Fibroblast of lung (primary cell): ENCODE results near the gene KLRF1. TPM values are rescaled to one million over a fixed set of nuclear protein-coding genes. Genes with fewer than 3 reads are reported as not detected.

ENCODE experiments used
- DNase-seq, 2 donors: peaks; one replicate each; pipeline versions ENCODE4 v3.0.0 to v3.0.0-alpha.2; 2010; ENCODE audit warnings: low read depth in 2 of 2
- H2AFZ ChIP-seq: 2 replicates; pipeline ENCODE4 v1.5.1; 2012; ENCODE audit warnings: low read length, control low read depth, inconsistent platforms
- H3K27ac ChIP-seq: 2 replicates; pipeline ENCODE4 v1.5.1; 2011; ENCODE audit warnings: low read length, control low read depth; ENCODE audit not compliant: insufficient read depth
- H3K27me3 ChIP-seq: 2 replicates; pipeline ENCODE4 v1.5.1; 2011; ENCODE audit warnings: mild to moderate bottlenecking, low read length; ENCODE audit not compliant: control insufficient read depth, insufficient read depth
- H3K36me3 ChIP-seq: 2 replicates; pipeline ENCODE4 v1.5.1; 2011; ENCODE audit warnings: low read length; ENCODE audit not compliant: control insufficient read depth, insufficient read depth
- H3K4me1 ChIP-seq: 2 replicates; pipeline ENCODE4 v1.5.1; 2011; ENCODE audit warnings: low read length; ENCODE audit not compliant: control insufficient read depth, insufficient read depth; ENCODE audit errors: extremely low read depth
- H3K4me2 ChIP-seq: 2 replicates; pipeline ENCODE4 v1.5.1; 2011; ENCODE audit warnings: low read length, control low read depth; ENCODE audit not compliant: insufficient read depth; ENCODE audit errors: extremely low read depth
- H3K4me3 ChIP-seq, 4 experiments: fragments of 200-600 bp in 1 of 4; sonication (generic) in 1 of 4; replicated peaks in 1 of 4; 2 replicates each; pipeline ENCODE4 v1.5.1; 2011 to 2016; ENCODE audit warnings: low read length in 4 of 4, low read depth in 3 of 4, mild to moderate bottlenecking in 3 of 4, control low read depth in 2 of 4, inconsistent platforms in 1 of 4, mixed read lengths in 1 of 4; ENCODE audit not compliant: insufficient read depth in 1 of 4; ENCODE audit errors: control extremely low read depth in 1 of 4
- H3K79me2 ChIP-seq: 2 replicates; pipeline ENCODE4 v1.5.1; 2012; ENCODE audit warnings: mild to moderate bottlenecking, low read length, inconsistent platforms; ENCODE audit not compliant: control insufficient read depth, insufficient read depth
- H3K9ac ChIP-seq: 2 replicates; pipeline ENCODE4 v1.5.1; 2011; ENCODE audit warnings: mild to moderate bottlenecking, low read length, control low read depth; ENCODE audit not compliant: insufficient read depth
- H3K9me3 ChIP-seq: 2 replicates; pipeline ENCODE4 v1.5.1; 2012; ENCODE audit warnings: low read depth, low read length; ENCODE audit not compliant: control insufficient read depth, insufficient read depth
- H4K20me1 ChIP-seq: 2 replicates; pipeline ENCODE4 v1.5.1; 2011; ENCODE audit warnings: low read length; ENCODE audit not compliant: control insufficient read depth, insufficient read depth; ENCODE audit errors: extremely low read depth
- CTCF ChIP-seq, 2 donors: IDR thresholded peaks in 1 of 2; conservative IDR thresholded peaks in 1 of 2; 1 replicate in 1 of 2; 2 replicates in 1 of 2; pipeline ENCODE4 v1.5.1; 2011 to 2012; ENCODE audit warnings: low read length in 2 of 2, control low read depth in 1 of 2, inconsistent platforms in 1 of 2, low read depth in 1 of 2, mild to moderate bottlenecking in 1 of 2
- EZH2 ChIP-seq: IDR thresholded peaks from 2 replicates; pipeline ENCODE4 v1.5.1; 2012; ENCODE audit warnings: low read length, control low read depth, mild to moderate bottlenecking; ENCODE audit errors: missing control alignments
- polyA plus RNA-seq, 2 donors: library from polyadenylated mRNA; depleted of rRNA in 1 of 2; stranded (reverse) in 1 of 2; unstranded in 1 of 2; fragments of >200 nt; gene quantifications; 2 replicates each; pipeline ENCODE4 v1.2.1, GENCODE V29; 2011 to 2012; ENCODE audit warnings: missing spikeins in 1 of 2
- total RNA-seq: library from RNA; depleted of rRNA; stranded (reverse); fragments of >200 nt; gene quantifications from 2 replicates; pipeline ENCODE4 v1.2.1, GENCODE V29; 2014

KLRF1 gene
- total and polyA plus RNA-seq, 2 donors (not counting 1 experiment from before 2014, with no cell fraction given): 0.11 TPM; not detected in 1

DNA sequence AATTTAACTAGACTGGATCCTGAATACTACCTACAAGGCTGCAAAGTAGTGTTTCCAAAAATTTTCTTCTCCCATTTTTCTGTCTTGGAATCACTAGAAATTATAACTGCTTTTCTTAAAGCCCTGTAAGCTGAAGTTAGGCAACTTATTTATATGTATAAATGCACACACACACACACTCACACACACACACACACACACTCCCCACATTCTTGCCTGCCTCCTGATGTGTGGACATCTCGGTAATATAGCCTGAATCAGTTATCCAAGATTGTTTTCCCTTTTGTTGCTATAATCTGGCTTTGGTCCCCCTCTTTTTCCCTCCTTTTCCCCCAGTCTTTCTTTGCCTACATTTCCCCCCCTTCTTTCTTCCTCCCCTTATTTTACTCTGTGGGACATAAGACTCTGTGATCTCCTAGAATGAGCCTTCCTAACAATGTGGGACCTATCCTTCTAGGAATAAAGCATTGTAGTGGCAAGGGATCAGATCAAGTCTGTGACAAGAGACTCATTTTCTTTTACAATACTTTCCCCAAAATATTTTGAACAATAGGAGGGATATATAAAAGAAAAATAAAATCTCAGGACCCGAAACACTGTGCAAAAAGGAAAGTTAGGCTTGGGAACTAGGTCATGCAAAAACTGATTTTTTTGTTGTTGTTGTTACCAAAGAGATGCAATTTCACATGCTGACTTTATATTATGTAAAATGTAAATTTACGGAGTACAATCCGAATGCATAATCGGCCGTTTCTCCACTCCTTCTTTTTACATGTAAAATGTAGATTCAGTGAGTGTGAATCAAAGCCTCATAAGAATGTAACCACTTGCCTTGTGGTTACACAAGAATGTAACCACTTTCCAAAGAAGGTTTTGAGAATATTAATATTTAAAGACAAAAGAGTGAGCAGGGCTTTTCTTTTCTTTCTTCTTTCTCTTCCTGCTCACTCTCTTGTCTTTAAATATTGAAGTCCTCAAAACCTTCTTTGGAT, 40.3 kb upstream of the KLRF1 start:
- Histone ChIP-seq H3K4me2 (no peak overlapping the region), H3K79me2 (no peaks in the 10 kb centered on the region), H2AFZ (no peak overlapping the region), H3K4me3 (no peak overlapping the region), H3K27me3 (no peaks in the 10 kb centered on the region), H3K27ac (no peak overlapping the region), H3K9ac (no peak overlapping the region), H3K4me1 (no peaks in the 10 kb centered on the region), H4K20me1 (no peaks in the 10 kb centered on the region), H3K9me3 (no peaks in the 10 kb centered on the region), H3K36me3 (no peaks in the 10 kb centered on the region)
- DNase-seq: peak; percentile 44 to 74
- no peak for TF ChIP-seq CTCF (conservative IDR thresholded peaks at IDR 0.05 in 1 of 2, IDR thresholded peaks at IDR 0.05 in 1 of 2; ENCODE audit: low read depth in 1 of 2, low read length in 2 of 2)
- no peak for TF ChIP-seq EZH2

- DNase-seq: no peak
- Histone ChIP-seq H3K9ac (no peak overlapping the region), H3K27me3 (no peaks in the 10 kb centered on the region), H3K4me1 (no peaks in the 10 kb centered on the region), H3K4me3 (no peak overlapping the region), H3K36me3 (no peaks in the 10 kb centered on the region), H3K9me3 (no peaks in the 10 kb centered on the region), H2AFZ (no peak overlapping the region), H3K4me2 (no peak overlapping the region), H4K20me1 (no peaks in the 10 kb centered on the region), H3K79me2 (no peaks in the 10 kb centered on the region), H3K27ac (no peak overlapping the region)
- TF ChIP-seq CTCF (conservative IDR thresholded peaks at IDR 0.05 in 1 of 2, IDR thresholded peaks at IDR 0.05 in 1 of 2; ENCODE audit: low read depth in 1 of 2, low read length in 2 of 2) (no peak), EZH2 (no peak)
These were observed 34.9 kb upstream of the KLRF1 start for GRCh38 chr12:9792185-9792900.

DNA sequence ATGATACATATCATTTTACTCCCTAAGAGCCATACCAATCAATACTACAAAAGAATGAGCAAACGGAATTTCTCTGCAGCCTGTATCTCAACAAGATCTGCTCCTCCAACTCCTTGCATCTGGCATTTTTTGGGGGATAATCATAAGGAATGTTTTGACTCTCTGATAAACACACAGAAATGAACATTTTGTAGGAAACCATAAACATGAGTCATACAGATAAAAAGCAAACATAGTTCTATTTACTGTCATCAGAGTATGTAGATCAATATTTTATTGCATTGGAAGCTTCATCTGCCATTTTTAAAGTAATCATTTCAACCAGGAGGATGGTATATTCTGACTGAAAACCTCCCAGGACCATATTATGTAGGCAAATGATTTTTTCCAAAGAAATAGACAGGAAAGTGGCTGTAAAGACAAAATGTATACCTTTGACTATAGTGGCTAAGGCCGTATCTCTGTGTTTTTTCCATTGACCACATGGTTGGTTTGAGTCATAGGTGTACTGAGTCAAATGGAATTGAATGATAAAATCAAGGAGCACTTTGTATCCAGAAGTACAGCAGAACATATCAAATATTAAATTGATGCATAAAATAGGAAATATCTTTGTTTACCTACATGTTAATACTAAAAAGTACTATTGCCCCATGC, 34.2 kb upstream of the KLRF1 start:
- H2AFZ ChIP-seq: no peak overlapping the region
- no peak overlapping the region for H3K27ac ChIP-seq
- H3K4me2 ChIP-seq: no peak overlapping the region
- H3K4me1 ChIP-seq: no peaks in the 10 kb centered on the region
- no peak overlapping the region for H3K4me3 ChIP-seq
- H3K79me2 ChIP-seq: no peaks in the 10 kb centered on the region
- no peaks in the 10 kb centered on the region for H3K9me3 ChIP-seq
- TF ChIP-seq EZH2 (no peak), CTCF (conservative IDR thresholded peaks at IDR 0.05 in 1 of 2, IDR thresholded peaks at IDR 0.05 in 1 of 2; ENCODE audit: low read depth in 1 of 2, low read length in 2 of 2) (no peak)
- no peaks in the 10 kb centered on the region for H3K36me3 ChIP-seq
- DNase-seq: peak; percentile 46 to 81
- H3K9ac ChIP-seq: no peak overlapping the region
- no peaks in the 10 kb centered on the region for H4K20me1 ChIP-seq
- H3K27me3 ChIP-seq: no peaks in the 10 kb centered on the region
